HCEC 1CT (cell line): Measurements from ENCODE around the gene FAM72C.
A peak's percentile ranks its signal among the peaks of the same experiment; 100 is the strongest.
"Not testable (repeated sequence)": the region's sequence is repeated elsewhere in the genome, so short reads cannot be mapped to it uniquely, and the experiment has no call there.

Experiments used
- DNase-seq: peaks from one replicate; pipeline ENCODE4 v3.0.0-alpha.2; 2017

FAM72C gene

GRCh38 chr1:143984721-143985473 lies 13.1 kb upstream of the FAM72C start:
- not testable (repeated sequence) for DNase-seq

GRCh38 chr1:143974416-143974815 lies 2.6 kb upstream of the FAM72C start:
- DNase-seq, result not testable (repeated sequence)

GRCh38 chr1:143973876-143974414 lies 2.2 kb upstream of the FAM72C start:
- not testable (repeated sequence) for DNase-seq

GRCh38 chr1:143972753-143973326 lies 1.1 kb upstream of the FAM72C start:
- not testable (repeated sequence) for DNase-seq

GRCh38 chr1:143965860-143966259 lies 5.9 kb downstream of the FAM72C start:
- not testable (repeated sequence) for DNase-seq

- DNase-seq, result not testable (repeated sequence)
These were observed 7.5 kb downstream of the FAM72C start for GRCh38 chr1:143964294-143964693.

GRCh38 chr1:143955930-143956329 lies 15.9 kb downstream of the FAM72C start:
- DNase-seq, result not testable (repeated sequence)

- DNase-seq, result not testable (repeated sequence)
These were observed 18.9 kb downstream of the FAM72C start for GRCh38 chr1:143952913-143953312.

- DNase-seq, result not testable (repeated sequence)
These were observed 20.0 kb downstream of the FAM72C start for GRCh38 chr1:143951485-143952391.

- not testable (repeated sequence) for DNase-seq
These were observed 24.0 kb downstream of the FAM72C start for GRCh38 chr1:143947749-143948148.

GRCh38 chr1:143945253-143945652 lies 26.5 kb downstream of the FAM72C start:
- not testable (repeated sequence) for DNase-seq

GRCh38 chr1:143944576-143945240 lies 27.1 kb downstream of the FAM72C start:
- DNase-seq, result not testable (repeated sequence)

GRCh38 chr1:143943319-143943978 lies 28.3 kb downstream of the FAM72C start:
- DNase-seq, result not testable (repeated sequence)

- not testable (repeated sequence) for DNase-seq
These were observed 29.4 kb downstream of the FAM72C start for GRCh38 chr1:143942238-143942860.

- not testable (repeated sequence) for DNase-seq
These were observed 32.1 kb downstream of the FAM72C start for GRCh38 chr1:143939666-143940065.

GRCh38 chr1:143938922-143939321 lies 32.9 kb downstream of the FAM72C start:
- not testable (repeated sequence) for DNase-seq

GRCh38 chr1:143936457-143937115 lies 35.2 kb downstream of the FAM72C start:
- DNase-seq, result peak; percentile 0

- DNase-seq, result not testable (repeated sequence)
These were observed 52.7 kb downstream of the FAM72C start for GRCh38 chr1:143919127-143919526.

GRCh38 chr1:143918552-143918951 lies 53.2 kb downstream of the FAM72C start:
- DNase-seq, result not testable (repeated sequence)

- DNase-seq, result not testable (repeated sequence)
These were observed 58.1 kb downstream of the FAM72C start for GRCh38 chr1:143913705-143914104.
